HEK293 (cell line): Measurements from ENCODE around the gene PLEKHG2.

ENCODE experiments used
- BCL11A ChIP-seq: fragments of 450-650 bp; formaldehyde crosslinking; IDR thresholded peaks from 2 replicates; pipeline ENCODE4 v1.5.1; 2016; ENCODE audit warnings: low read depth, missing biosample characterization, missing genetic modification characterization
- EGR2 ChIP-seq: fragments of 450-650 bp; formaldehyde crosslinking; IDR thresholded peaks from 2 replicates; pipeline ENCODE4 v1.5.1; 2016; ENCODE audit warnings: low read depth, missing biosample characterization, missing genetic modification characterization
- FEZF1 ChIP-seq: fragments of 450-650 bp; formaldehyde crosslinking; IDR thresholded peaks from 2 replicates; pipeline ENCODE4 v1.5.1; 2016; ENCODE audit warnings: missing biosample characterization, missing genetic modification characterization
- SP3 ChIP-seq: fragments of 450-650 bp; formaldehyde crosslinking; IDR thresholded peaks from 2 replicates; pipeline ENCODE4 v1.5.1; 2016; ENCODE audit warnings: missing biosample characterization, missing genetic modification characterization
- TCF7L2 ChIP-seq: IDR thresholded peaks from 2 replicates; pipeline ENCODE4 v1.6.1; 2011; ENCODE audit warnings: low read depth, mild to moderate bottlenecking, inconsistent platforms, low read length, moderate library complexity, borderline replicate concordance
- ZBTB17 ChIP-seq: fragments of 450-650 bp; formaldehyde crosslinking; IDR thresholded peaks from 2 replicates; pipeline ENCODE4 v1.5.1; 2016; ENCODE audit warnings: missing biosample characterization, missing genetic modification characterization
- ZBTB7A ChIP-seq: fragments of 450-650 bp; formaldehyde crosslinking; IDR thresholded peaks from 2 replicates; pipeline ENCODE4 v1.5.1; 2016; ENCODE audit warnings: low read depth, missing biosample characterization, missing genetic modification characterization
- ZIC2 ChIP-seq: fragments of 450-650 bp; formaldehyde crosslinking; IDR thresholded peaks from 2 replicates; pipeline ENCODE4 v1.5.1; 2016; ENCODE audit warnings: missing biosample characterization, missing genetic modification characterization
- ZNF121 ChIP-seq: fragments of 450-650 bp; formaldehyde crosslinking; IDR thresholded peaks from 2 replicates; pipeline ENCODE4 v1.5.1; 2016; ENCODE audit warnings: missing biosample characterization, missing genetic modification characterization
- ZNF132 ChIP-seq: fragments of 450-650 bp; formaldehyde crosslinking; IDR thresholded peaks from 2 replicates; pipeline ENCODE4 v1.5.1; 2017; ENCODE audit warnings: missing biosample characterization, missing genetic modification characterization, borderline replicate concordance
- ZNF24 ChIP-seq: fragments of 450-650 bp; formaldehyde crosslinking; IDR thresholded peaks from 2 replicates; pipeline ENCODE4 v1.5.1; 2016; ENCODE audit warnings: missing biosample characterization, missing genetic modification characterization
- ZNF341 ChIP-seq: fragments of 450-650 bp; formaldehyde crosslinking; IDR thresholded peaks from 2 replicates; pipeline ENCODE4; 2016; ENCODE audit warnings: low read depth, missing biosample characterization, missing genetic modification characterization
- ZNF362 ChIP-seq: fragments of 450-650 bp; formaldehyde crosslinking; IDR thresholded peaks from 2 replicates; pipeline ENCODE4 v1.5.1; 2016; ENCODE audit warnings: missing biosample characterization, missing genetic modification characterization
- ZNF501 ChIP-seq: fragments of 450-650 bp; formaldehyde crosslinking; IDR thresholded peaks from 2 replicates; pipeline ENCODE4 v1.5.1; 2016; ENCODE audit warnings: missing biosample characterization, missing genetic modification characterization
- ZNF529 ChIP-seq: fragments of 450-650 bp; formaldehyde crosslinking; IDR thresholded peaks from 2 replicates; pipeline ENCODE4 v1.5.1; 2017; ENCODE audit warnings: missing genetic modification characterization, missing biosample characterization; ENCODE audit not compliant: insufficient replicate concordance
- ZNF530 ChIP-seq: fragments of 450-650 bp; formaldehyde crosslinking; IDR thresholded peaks from 2 replicates; pipeline ENCODE4 v1.5.1; 2016; ENCODE audit warnings: low read depth, missing biosample characterization, missing genetic modification characterization
- ZNF555 ChIP-seq: fragments of 450-650 bp; formaldehyde crosslinking; conservative IDR thresholded peaks from 2 replicates; pipeline ENCODE4 v1.5.1; 2017; ENCODE audit warnings: missing biosample characterization, mild to moderate bottlenecking, missing genetic modification characterization, inconsistent platforms
- ZNF558 ChIP-seq: fragments of 450-650 bp; formaldehyde crosslinking; IDR thresholded peaks from 2 replicates; pipeline ENCODE4 v1.5.1; 2016; ENCODE audit warnings: missing biosample characterization, missing genetic modification characterization
- ZNF560 ChIP-seq: fragments of 450-650 bp; formaldehyde crosslinking; IDR thresholded peaks from 2 replicates; pipeline ENCODE4 v1.5.1; 2017; ENCODE audit warnings: missing biosample characterization, missing genetic modification characterization, borderline replicate concordance
- ZNF76 ChIP-seq: fragments of 450-650 bp; formaldehyde crosslinking; IDR thresholded peaks from 2 replicates; pipeline ENCODE4; 2016; ENCODE audit warnings: low read depth, missing biosample characterization, missing genetic modification characterization, borderline replicate concordance
- ZNF837 ChIP-seq: fragments of 450-650 bp; formaldehyde crosslinking; IDR thresholded peaks from 2 replicates; pipeline ENCODE4 v1.5.1; 2016; ENCODE audit warnings: missing biosample characterization, missing genetic modification characterization
- ZNF843 ChIP-seq: fragments of 450-650 bp; formaldehyde crosslinking; IDR thresholded peaks from 2 replicates; pipeline ENCODE4 v1.5.1; 2016; ENCODE audit warnings: missing biosample characterization, missing genetic modification characterization
- ZSCAN30 ChIP-seq: fragments of 450-650 bp; IDR thresholded peaks from 2 replicates; pipeline ENCODE4 v1.5.1; 2018; ENCODE audit warnings: missing biosample characterization, mild to moderate bottlenecking, missing genetic modification characterization, moderate library complexity
- ZXDB ChIP-seq: fragments of 450-650 bp; formaldehyde crosslinking; IDR thresholded peaks from 2 replicates; pipeline ENCODE4 v1.5.1; 2016; ENCODE audit warnings: missing biosample characterization, missing genetic modification characterization
- TF ChIP-seq, protein P1 (sequence below): fragments of 450-650 bp; formaldehyde crosslinking; IDR thresholded peaks from 2 replicates; pipeline ENCODE4 v1.5.1; 2016; ENCODE audit warnings: missing biosample characterization, missing genetic modification characterization, borderline replicate concordance
- TF ChIP-seq, protein P2 (sequence below): fragments of 450-650 bp; formaldehyde crosslinking; IDR thresholded peaks from 2 replicates; pipeline ENCODE4 v1.5.1; 2016; ENCODE audit warnings: missing biosample characterization, missing genetic modification characterization, low read depth
- TF ChIP-seq, protein P3 (sequence below): fragments of 450-650 bp; formaldehyde crosslinking; IDR thresholded peaks from 2 replicates; pipeline ENCODE4 v1.5.1; 2016; ENCODE audit warnings: missing biosample characterization, missing genetic modification characterization

The PLEKHG2 gene

DNA sequence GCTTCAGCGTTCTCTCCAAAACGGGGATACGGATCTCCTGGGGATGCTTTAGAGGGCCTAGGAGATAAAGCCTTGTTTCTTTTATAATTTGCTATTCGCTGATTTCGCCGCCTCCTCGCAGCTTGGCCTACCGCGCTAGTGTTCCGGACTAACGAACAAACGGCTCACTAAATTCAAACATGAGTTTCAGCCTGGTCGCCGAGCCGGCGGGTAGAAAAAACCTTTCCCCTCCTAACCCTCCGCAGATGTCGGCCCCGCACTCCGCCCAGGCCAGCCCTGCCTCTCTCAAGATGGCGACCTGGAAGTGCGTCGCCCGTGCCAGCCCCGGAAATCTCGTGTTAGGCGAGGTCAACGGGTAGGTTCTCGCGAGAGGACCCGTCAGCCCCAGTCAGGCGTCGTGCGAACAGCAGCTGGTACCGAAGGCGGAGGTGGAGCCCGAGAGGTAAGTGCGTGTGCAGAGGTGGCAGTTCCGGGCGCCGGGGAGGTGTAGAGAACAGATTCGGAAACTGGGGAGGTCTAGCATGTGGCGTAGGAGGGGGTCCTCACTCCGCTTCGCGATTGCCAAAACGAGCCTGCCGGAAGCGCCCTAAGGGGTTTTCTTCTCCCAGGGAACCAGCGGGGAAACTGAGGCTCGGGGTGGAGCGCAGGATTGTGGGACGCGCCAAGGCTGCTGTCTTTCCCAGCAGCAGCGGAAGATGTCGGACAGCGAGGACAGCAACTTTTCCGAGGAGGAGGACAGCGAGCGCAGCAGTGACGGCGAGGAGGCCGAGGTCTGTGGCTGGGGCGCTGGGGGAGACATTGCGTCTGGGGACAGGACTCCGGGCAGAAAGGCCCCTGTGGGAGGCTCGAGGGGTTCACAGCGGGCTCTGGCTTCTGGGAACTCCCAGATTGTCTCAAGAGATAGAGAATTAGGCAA is 33.0 kb downstream of the PLEKHG2 start, which contains the start of gene SUPT5H (continued):
- TF ChIP-seq ZNF362 (tag by site-specific recombination): peak; percentile 99
- TF ChIP-seq, protein P1, sequence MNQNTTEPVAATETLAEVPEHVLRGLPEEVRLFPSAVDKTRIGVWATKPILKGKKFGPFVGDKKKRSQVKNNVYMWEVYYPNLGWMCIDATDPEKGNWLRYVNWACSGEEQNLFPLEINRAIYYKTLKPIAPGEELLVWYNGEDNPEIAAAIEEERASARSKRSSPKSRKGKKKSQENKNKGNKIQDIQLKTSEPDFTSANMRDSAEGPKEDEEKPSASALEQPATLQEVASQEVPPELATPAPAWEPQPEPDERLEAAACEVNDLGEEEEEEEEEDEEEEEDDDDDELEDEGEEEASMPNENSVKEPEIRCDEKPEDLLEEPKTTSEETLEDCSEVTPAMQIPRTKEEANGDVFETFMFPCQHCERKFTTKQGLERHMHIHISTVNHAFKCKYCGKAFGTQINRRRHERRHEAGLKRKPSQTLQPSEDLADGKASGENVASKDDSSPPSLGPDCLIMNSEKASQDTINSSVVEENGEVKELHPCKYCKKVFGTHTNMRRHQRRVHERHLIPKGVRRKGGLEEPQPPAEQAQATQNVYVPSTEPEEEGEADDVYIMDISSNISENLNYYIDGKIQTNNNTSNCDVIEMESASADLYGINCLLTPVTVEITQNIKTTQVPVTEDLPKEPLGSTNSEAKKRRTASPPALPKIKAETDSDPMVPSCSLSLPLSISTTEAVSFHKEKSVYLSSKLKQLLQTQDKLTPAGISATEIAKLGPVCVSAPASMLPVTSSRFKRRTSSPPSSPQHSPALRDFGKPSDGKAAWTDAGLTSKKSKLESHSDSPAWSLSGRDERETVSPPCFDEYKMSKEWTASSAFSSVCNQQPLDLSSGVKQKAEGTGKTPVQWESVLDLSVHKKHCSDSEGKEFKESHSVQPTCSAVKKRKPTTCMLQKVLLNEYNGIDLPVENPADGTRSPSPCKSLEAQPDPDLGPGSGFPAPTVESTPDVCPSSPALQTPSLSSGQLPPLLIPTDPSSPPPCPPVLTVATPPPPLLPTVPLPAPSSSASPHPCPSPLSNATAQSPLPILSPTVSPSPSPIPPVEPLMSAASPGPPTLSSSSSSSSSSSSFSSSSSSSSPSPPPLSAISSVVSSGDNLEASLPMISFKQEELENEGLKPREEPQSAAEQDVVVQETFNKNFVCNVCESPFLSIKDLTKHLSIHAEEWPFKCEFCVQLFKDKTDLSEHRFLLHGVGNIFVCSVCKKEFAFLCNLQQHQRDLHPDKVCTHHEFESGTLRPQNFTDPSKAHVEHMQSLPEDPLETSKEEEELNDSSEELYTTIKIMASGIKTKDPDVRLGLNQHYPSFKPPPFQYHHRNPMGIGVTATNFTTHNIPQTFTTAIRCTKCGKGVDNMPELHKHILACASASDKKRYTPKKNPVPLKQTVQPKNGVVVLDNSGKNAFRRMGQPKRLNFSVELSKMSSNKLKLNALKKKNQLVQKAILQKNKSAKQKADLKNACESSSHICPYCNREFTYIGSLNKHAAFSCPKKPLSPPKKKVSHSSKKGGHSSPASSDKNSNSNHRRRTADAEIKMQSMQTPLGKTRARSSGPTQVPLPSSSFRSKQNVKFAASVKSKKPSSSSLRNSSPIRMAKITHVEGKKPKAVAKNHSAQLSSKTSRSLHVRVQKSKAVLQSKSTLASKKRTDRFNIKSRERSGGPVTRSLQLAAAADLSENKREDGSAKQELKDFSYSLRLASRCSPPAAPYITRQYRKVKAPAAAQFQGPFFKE: no peak; the same call in 1 of the 2 replicates
- TF ChIP-seq ZBTB7A (tag by site-specific recombination): 0 out of 2 replicates have a peak, but pooled peaks have one; percentile 30
- no peak for TF ChIP-seq FEZF1 (tag by site-specific recombination)
- no peak; the same call in 1 of the 2 replicates for TF ChIP-seq ZNF558 (tag by site-specific recombination)
- TF ChIP-seq ZNF843 (tag by site-specific recombination): peak; percentile 82; the same call in 1 of the 2 replicates
- TF ChIP-seq ZSCAN30: peak; percentile 58
- TF ChIP-seq ZNF530: no peak
- peak; percentile 96 for TF ChIP-seq ZNF76 (tag by site-specific recombination)
- TF ChIP-seq ZNF560 (tag by site-specific recombination): no peak
- TF ChIP-seq ZNF529 (tag by site-specific recombination): no peak
- TF ChIP-seq SP3: peak; percentile 95
- no peak for TF ChIP-seq ZNF132 (tag by site-specific recombination)
- no peak for TF ChIP-seq TCF7L2
- TF ChIP-seq ZXDB (tag by site-specific recombination): peak; percentile 100
- peak; percentile 95 for TF ChIP-seq ZNF501 (tag by site-specific recombination)
- no peak for TF ChIP-seq BCL11A (tag by site-specific recombination)
- peak; percentile 42 for TF ChIP-seq ZIC2 (tag by site-specific recombination)
- TF ChIP-seq, protein P2, sequence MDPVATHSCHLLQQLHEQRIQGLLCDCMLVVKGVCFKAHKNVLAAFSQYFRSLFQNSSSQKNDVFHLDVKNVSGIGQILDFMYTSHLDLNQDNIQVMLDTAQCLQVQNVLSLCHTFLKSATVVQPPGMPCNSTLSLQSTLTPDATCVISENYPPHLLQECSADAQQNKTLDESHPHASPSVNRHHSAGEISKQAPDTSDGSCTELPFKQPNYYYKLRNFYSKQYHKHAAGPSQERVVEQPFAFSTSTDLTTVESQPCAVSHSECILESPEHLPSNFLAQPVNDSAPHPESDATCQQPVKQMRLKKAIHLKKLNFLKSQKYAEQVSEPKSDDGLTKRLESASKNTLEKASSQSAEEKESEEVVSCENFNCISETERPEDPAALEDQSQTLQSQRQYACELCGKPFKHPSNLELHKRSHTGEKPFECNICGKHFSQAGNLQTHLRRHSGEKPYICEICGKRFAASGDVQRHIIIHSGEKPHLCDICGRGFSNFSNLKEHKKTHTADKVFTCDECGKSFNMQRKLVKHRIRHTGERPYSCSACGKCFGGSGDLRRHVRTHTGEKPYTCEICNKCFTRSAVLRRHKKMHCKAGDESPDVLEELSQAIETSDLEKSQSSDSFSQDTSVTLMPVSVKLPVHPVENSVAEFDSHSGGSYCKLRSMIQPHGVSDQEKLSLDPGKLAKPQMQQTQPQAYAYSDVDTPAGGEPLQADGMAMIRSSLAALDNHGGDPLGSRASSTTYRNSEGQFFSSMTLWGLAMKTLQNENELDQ (tag by site-specific recombination): no peak
- no peak for TF ChIP-seq ZNF837 (tag by site-specific recombination)
- TF ChIP-seq EGR2 (tag by site-specific recombination): peak; percentile 95
- TF ChIP-seq ZNF121 (tag by site-specific recombination): no peak
- peak; percentile 97 for TF ChIP-seq ZBTB17 (tag by site-specific recombination)
- TF ChIP-seq, protein P3, sequence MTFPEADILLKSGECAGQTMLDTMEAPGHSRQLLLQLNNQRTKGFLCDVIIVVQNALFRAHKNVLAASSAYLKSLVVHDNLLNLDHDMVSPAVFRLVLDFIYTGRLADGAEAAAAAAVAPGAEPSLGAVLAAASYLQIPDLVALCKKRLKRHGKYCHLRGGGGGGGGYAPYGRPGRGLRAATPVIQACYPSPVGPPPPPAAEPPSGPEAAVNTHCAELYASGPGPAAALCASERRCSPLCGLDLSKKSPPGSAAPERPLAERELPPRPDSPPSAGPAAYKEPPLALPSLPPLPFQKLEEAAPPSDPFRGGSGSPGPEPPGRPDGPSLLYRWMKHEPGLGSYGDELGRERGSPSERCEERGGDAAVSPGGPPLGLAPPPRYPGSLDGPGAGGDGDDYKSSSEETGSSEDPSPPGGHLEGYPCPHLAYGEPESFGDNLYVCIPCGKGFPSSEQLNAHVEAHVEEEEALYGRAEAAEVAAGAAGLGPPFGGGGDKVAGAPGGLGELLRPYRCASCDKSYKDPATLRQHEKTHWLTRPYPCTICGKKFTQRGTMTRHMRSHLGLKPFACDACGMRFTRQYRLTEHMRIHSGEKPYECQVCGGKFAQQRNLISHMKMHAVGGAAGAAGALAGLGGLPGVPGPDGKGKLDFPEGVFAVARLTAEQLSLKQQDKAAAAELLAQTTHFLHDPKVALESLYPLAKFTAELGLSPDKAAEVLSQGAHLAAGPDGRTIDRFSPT (tag by site-specific recombination): peak; percentile 100
- TF ChIP-seq ZNF24: peak; percentile 72
- TF ChIP-seq ZNF341 (tag by site-specific recombination): peak; percentile 100
- no peak for TF ChIP-seq ZNF555 (tag by site-specific recombination)
